Activated T-cell treated with anti-CD3 and anti-CD28 coated beads, Interleukin-2, amount 50 U/mL, for 1 hour (primary cell): Measurements from ENCODE around the gene THSD4.
"Not testable (repeated sequence)": the region's sequence is repeated elsewhere in the genome, so short reads cannot be mapped to it uniquely, and the experiment has no call there.

ENCODE experiments used
- DNase-seq: peaks from one replicate; pipeline ENCODE4 v3.0.0-alpha.2; 2020

THSD4 gene

DNA sequence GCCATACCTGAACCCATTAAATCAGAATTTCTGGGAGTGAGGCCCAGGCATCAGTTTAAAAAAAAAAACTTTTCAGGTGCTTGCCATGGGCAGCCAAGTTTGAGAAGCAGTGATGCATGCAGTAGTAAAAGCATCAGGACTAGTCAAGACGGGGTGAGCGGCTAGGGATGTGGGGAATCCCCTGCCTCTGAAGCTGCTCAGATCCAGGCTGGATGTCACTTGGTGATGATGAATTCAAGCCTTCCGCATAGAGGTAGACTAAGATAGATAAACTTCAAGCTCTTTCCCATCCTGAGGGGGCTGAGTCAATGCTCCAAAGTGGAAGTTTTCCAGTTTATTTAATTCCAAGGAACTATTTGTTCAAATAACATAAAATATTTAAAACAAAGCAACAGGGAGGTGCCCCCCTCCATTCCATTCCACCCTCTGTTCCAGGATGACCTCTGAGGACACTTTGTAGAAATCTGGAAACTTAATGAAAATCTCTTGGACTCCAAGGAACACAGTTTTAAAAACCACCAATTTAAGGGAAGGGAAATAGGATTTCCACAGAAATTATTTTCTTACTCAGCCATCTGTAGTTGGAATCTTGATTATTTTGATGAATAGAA lies 594.6 kb downstream of the THSD4 start:
- no peak for DNase-seq

DNA sequence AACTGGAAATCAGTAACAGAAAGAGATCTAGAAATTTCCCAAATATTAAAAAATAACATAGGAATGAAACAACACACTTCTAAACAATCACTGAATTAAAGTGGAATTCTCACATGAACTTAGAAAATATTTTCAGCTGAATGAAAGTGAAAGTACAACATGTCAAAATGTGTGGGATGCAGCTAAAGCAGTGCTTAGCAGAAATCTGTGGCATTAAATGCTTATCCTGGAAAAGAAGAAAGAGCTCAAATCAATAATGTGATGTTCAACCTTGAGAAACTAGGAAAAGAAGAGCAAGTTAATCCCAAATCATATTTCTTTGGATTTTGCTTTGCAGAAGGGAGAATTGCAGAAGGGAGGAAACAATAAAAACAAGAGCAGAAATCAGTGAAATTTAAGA lies 596.9 kb downstream of the THSD4 start:
- no peak for DNase-seq

- DNase-seq, result no peak
These were observed 598.0 kb downstream of the THSD4 start for GRCh38 chr15:71713191-71713809.

- DNase-seq, result no peak
These were observed 600.6 kb downstream of the THSD4 start for GRCh38 chr15:71715914-71716313.

DNA sequence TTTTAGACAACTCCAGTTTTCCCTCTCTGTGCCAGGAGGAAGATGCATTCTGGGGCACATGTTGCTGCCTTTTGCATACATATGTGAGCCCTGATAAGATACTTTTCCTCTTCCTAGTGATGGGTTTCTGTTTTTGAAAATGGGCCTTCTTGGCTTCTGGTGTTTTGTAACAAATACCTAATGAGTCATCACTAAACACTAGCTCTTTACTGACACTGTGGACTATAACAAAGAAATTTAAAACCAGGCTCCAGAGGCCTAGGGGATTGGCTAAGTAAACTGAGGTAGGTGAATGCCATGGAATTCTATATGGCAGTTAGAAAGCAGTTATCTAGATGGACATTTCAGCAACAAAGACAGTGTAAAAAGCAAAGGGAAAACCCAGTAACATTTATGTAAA lies 601.7 kb downstream of the THSD4 start:
- no peak for DNase-seq

GRCh38 chr15:71718116-71718910 lies 603.0 kb downstream of the THSD4 start:
- no peak for DNase-seq

DNA sequence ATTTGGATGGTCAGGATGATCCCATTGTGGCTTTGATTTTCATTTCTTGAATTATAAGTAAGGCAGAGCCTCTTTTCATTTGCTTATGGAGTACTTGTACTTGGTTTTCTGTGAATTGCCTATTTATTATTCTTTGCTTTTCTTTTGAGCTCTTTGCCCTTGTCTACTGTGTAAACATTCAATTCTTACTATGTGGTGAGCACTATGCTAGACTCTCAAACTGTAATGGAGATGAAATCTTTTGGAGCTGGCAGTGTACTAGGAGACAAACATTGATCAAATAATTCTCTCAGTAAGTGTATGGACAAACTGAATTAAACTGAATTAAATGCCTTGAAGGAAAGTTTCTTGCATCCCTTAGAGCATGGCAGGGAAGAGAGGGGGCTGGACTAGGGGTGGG lies 608.1 kb downstream of the THSD4 start:
- no peak for DNase-seq

DNA sequence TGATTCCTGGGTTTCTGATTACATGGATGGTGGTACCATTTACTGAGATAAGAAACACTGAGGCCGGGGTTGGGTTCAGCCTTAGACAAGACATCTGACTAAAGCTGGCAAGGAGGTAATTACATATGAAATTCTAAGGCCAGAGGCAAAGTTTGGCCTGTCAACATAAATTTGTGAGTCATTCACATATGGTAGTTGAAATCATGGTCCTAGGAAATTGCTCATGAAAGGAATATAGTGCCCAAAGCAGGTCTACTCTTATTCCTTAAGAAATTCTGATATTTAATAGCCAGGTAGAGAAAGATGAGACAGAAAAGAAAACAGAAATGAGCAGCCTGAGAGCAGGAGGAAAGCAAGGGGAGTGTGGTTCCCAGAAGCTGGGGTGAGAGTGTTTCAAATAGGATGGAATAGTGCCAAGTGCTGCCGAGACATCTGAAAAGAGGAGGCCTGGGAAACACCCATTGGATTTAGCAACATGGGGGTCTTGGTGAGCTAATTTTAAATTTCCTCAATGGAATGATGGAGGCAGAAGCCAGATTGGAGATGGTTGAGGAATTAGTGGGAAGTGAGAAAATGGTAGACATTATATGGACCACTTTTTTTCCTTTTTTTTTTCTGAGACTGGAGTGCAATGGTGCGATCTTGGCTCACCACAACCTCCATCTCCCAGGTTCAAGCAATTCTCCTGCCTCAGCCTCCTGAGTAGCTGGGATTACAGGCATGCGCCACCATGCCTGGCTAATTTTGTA lies 610.1 kb downstream of the THSD4 start:
- DNase-seq, result not testable (repeated sequence)

- DNase-seq, result no peak
These were observed 613.6 kb downstream of the THSD4 start for GRCh38 chr15:71728881-71729280.

DNA sequence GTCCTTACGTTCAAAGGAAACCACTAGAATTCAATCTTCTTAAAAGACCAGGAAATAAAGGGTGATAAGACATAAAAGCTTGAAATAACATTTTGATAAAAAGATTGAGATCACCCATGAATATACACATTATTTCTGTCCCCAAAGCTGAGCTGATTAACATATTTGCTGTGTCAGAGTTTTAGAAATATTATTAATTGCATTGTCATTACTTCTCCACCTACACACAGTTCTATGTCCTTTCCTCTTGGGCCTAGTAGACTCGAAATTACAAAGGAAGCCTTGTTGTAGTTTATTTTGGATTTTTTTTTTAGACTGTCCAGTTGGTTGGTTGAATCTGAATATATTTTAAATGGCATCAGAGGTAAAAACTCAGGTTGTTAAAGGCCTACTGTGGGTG lies 614.0 kb downstream of the THSD4 start:
- no peak for DNase-seq

GRCh38 chr15:71730277-71731144 lies 615.2 kb downstream of the THSD4 start:
- no peak for DNase-seq

- DNase-seq, result no peak
These were observed 617.4 kb downstream of the THSD4 start for GRCh38 chr15:71732636-71733035.

- no peak for DNase-seq
These were observed 617.9 kb downstream of the THSD4 start for GRCh38 chr15:71733122-71733521.

- no peak for DNase-seq
These were observed 619.6 kb downstream of the THSD4 start for GRCh38 chr15:71734709-71735384.

DNA sequence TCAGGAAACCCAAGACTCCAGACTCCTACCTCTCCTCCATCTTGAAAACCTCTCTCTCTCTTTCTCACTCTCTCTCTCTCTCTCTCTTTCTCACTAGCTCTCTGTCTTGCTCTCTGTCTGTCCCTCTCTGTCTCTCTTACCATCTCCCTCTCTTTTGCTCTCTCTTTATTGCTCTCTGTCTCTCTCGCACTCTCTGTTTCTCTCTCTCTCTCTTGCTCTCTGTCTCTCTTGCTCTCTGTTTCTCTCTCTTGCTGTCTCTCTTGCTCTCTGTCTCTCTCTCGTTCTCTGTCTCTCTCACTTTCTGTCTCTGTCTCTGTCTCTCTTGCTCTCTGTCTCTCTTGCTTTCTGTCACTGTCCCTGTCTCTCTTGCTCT lies 620.1 kb downstream of the THSD4 start:
- no peak for DNase-seq

GRCh38 chr15:71736286-71736947 lies 621.1 kb downstream of the THSD4 start:
- DNase-seq, result no peak

DNA sequence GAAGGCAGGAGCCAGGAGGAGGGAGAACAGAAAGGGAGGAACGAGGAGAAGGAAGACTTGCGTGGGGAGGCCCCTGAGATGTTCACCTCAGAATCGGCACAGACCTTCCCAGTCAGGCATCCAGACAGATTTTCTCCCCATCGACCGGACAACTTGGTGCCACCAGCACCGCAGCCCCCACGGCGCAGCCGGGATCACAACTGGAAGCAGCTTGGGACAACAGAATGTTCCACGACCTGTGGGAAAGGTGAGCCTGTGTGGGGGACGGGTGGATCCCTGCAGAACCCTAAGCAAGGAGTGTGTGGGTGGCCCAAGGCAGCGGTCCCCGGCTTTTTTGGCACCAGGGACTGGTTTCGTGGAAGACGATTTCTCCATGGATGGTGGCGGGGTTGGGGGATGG lies 622.5 kb downstream of the THSD4 start:
- no peak for DNase-seq

DNA sequence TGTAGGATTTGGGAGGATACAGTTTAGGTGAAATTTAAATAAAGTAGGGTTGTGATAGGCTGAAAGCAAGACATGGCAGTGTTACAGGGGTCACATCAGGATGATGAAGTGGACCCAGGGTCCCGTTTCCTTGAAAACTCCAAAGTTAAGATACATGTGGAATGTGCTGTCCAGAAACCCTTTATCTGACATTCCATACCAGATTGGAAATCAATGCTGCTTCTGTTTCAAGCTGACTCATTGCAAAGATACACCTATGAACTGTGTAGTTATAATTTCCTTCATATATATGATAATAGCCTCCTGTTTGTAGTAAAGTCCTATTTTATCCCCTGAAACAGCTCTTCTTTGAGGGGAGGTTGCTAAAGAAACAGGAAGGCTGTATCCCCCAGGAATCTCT lies 624.1 kb downstream of the THSD4 start:
- DNase-seq, result no peak

- no peak for DNase-seq
These were observed 627.7 kb downstream of the THSD4 start for GRCh38 chr15:71742964-71743363.

- peak; percentile 37 for DNase-seq
These were observed 628.7 kb downstream of the THSD4 start for GRCh38 chr15:71743861-71744382.

GRCh38 chr15:71746719-71747118 lies 631.4 kb downstream of the THSD4 start:
- DNase-seq, result no peak
